ENCODE data around the gene ABCF3.

DNA sequence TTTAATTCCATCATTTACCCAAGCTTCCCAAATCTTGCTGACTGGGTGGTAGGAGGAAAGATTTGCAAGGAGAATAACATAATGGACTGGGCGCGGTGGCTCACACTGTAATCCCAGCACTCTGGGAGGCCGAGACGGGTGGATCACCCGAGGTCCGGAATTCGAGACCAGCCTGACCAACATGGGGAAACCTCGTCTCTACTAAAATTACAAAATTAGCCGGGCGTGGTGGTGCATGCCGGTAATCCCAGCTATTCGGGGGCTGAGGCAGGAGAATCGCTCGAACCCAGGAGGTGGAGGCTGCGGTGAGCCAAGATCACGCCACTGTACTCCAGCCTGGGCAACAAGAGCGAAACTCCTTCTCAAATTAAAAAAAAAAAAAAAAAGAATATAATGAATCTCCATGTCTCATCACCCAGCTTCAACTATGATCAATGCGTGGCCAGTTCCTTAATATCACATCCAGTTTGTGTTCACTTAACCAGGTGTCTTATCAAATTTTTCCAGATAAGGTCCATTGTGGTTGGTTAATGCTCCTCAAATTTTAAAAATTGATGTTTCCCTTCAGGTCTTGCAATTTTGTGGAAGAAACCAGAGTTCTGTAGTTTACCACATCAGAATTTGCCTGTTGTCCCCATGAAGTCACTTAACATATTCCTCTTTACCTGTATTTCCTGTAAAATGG is 1.3 kb upstream of the ABCF3 start:
- TF ChIP-seq ZSCAN23 (tag by site-specific recombination; IDR thresholded peaks at IDR 0.05) (no peak), CTCF (tag by site-specific recombination; IDR thresholded peaks at IDR 0.05) (no peak), ZBTB17 (tag by site-specific recombination; IDR thresholded peaks at IDR 0.05) (no peak)
